GM18951 (cell line): Measurements from ENCODE around the gene OR1D5.

Source experiments
- POLR2A ChIP-seq: IDR thresholded peaks from 4 replicates; pipeline ENCODE4 v1.6.1; 2011; ENCODE audit warnings: mild to moderate bottlenecking; ENCODE audit not compliant: insufficient read length, insufficient read depth; ENCODE audit errors: extremely low read depth
- in situ Hi-C: fragments of 300-500 bp; cut with MboI; formaldehyde crosslinking; loops from one replicate; pipeline ENCODE4 v1.12.0; 2022; ENCODE audit warnings: low sequenced_read_pairs, mixed read lengths, inconsistent platforms; ENCODE audit not compliant: unreplicated experiment

The OR1D5 gene

GRCh38 chr17:3026125-3026855, 37.1 kb downstream of the OR1D5 start:
- in situ Hi-C loops, result no loop called here
- TF ChIP-seq POLR2A, result no peak

DNA sequence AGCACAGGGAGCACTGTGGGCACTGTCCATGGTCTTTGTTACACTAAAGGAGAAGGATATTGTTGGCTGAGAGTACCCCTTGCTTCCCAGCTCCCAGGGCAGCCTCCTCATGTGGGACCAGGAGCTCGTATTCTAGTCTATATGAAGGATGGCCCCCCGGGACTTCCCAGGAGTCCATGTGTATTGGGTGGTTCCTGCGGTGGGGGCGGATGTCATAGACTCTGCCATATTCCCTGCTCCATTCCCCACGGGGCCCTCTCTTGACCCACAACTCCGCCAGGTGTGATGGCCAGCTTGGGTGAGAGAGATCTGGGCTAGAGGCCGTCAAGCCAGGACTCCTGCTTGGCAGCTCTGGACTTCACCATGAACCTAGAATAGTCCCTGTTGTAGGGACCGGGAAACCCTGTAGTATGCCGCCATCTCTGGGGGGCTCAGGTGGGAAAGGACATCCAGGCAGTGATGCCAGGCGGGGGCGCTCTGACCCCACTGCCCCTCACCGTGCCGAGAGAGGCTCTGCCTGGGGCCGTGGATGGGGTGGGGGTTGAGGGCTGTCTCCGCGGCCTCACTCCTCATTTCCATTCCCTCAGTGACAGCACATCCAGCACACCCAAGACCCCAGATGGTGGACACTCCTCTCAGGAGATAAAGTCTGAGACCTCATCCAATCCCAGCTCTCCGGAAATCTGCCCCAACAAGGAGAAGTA, 37.8 kb downstream of the OR1D5 start:
- in situ Hi-C loops, result no loop called here

GRCh38 chr17:3024346-3024745, 39.1 kb downstream of the OR1D5 start:
- in situ Hi-C loops, result no loop called here
- no peak for TF ChIP-seq POLR2A

More for the DNA sequence above, 37.8 kb downstream of the OR1D5 start:
- no peak for TF ChIP-seq POLR2A

DNA sequence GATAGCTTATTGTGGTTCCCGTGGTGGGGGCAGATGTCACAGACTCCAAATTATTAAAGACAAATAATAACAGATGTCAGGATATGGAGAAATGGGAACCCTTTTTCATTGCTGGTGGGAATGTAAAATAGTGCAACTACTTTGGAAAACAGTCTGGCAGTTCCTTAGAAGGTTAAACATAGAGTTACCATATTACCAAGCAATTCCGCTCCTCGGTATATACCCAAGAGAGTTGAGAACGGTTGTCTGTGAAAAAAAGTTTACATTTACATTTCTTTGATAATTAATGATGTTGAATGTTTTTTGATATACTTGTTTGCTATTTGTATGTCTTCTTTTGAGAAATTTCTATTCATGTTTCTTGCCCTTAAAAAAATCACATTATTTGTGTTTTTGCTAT, 41.2 kb downstream of the OR1D5 start:
- in situ Hi-C loops, result no loop called here
- no peak for TF ChIP-seq POLR2A

- no peak for TF ChIP-seq POLR2A
- in situ Hi-C loops, result no loop called here
Observed at GRCh38 chr17:3020381-3020780, 43.0 kb downstream of the OR1D5 start.

DNA sequence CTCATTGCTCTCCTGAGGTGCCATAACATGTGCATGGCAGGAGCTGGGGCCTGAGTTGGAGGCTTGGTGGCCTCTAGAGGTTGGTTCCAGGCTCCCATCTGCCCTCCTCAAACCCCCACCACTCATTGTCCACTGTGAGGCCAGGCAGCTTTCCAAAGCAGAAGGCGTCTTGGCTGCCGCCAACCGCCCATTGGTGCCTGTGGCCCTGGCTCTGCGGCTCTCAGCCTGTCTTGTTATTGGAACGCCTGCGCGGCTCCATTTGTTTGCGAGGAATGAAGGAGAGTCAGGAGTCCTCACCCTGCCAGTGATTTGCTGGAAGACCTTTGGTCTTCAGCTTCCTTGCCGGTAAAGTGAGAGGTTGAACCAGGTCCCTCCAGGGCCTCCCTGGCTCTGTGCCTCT, 43.6 kb downstream of the OR1D5 start:
- no peak for TF ChIP-seq POLR2A
- in situ Hi-C loops, result no loop called here

GRCh38 chr17:3017936-3018335, 45.5 kb downstream of the OR1D5 start:
- in situ Hi-C loops, result no loop called here
- no peak for TF ChIP-seq POLR2A

GRCh38 chr17:3015890-3016289, 47.5 kb downstream of the OR1D5 start:
- in situ Hi-C loops, result no loop called here
- no peak for TF ChIP-seq POLR2A

DNA sequence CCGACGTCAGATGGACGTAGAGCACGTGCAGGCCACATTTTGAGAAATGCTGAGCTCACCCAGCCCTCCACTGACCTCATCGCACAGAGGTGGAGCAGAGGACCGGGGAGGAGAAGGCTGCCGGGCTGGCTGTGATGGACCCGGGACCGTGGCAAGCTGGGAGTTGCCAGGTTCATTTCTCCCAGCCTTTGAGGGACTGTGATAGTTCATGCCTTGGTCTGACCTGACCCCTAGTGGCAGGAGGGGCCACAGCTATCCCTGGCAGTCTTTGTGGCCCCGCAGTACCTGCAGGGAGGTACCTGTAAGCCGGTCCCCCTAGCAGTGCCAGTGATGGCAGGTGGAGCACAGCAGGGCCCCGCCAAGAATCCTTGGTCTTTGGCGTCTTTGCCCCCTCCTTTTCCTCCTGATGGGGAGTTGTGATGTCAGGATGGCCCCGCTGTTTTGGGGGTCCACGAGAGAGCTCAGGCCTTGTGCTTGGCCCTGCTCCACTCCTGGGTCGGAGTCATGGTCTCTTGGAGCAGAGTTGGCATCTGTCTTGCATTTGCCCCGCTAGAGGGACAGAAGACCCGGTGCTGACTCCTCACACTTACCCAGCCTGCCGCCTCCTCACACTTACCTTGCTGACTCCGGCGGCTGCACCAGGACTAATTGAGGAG, 50.4 kb downstream of the OR1D5 start:
- in situ Hi-C loops, result no loop called here
- TF ChIP-seq POLR2A, result no peak
